NCI-H82 (cell line): ENCODE data around the gene LGALS16.
"Not testable (repeated sequence)": the region's sequence is repeated elsewhere in the genome, so short reads cannot be mapped to it uniquely, and the experiment has no call there.

ENCODE experiments used
- DNase-seq: peaks from one replicate; lab custom pipeline; 2025; lab: John Stamatoyannopoulos, UW

LGALS16 gene

DNA sequence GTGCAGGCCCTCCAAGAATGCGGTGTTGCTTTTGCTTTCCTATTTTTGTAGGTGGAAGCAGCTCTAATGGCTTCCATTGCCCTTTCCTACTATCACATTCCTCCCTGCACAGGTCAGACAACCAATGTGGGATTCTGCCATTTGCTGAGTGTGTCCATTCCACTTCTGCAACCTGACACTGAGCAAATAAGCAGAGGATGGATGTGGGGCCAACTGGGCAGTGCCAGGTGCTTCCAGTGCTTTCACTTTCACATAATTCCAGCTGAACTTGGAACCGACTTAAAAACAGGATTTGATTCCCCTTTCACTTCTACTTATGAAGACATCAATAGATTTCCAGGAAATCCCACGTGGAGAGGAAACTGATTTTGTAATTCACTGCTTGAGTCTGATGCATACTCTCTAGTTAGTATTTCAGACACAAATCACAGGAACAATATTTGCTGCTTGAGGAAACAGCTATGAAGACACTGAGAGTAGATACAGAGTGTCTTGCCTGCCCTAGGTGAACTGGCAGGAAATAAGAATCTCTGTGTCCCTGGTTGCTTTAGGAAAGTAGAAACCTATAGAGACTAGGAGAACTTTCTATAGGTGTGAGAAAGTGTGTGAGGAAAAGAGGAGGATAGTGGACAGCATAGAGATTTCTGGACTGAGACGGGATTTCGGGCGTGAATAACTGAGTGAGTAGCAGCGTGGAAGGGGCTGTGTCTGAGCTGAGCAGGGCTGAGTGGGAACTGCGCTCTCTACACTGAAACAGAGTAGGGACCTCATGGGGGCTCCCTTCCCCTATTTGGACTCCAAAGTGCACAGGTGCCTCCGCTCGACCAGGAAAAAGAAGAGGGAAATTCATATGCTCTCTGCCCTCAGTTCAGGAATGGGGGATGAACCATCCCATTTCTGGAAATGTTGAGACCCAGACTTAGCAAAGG is 22.5 kb downstream of the LGALS16 start:
- DNase-seq: no peak

GRCh38 chr19:39679056-39679790 is 23.5 kb downstream of the LGALS16 start:
- no peak for DNase-seq

- no peak for DNase-seq
These were observed 24.1 kb downstream of the LGALS16 start for GRCh38 chr19:39679791-39680168.

DNA sequence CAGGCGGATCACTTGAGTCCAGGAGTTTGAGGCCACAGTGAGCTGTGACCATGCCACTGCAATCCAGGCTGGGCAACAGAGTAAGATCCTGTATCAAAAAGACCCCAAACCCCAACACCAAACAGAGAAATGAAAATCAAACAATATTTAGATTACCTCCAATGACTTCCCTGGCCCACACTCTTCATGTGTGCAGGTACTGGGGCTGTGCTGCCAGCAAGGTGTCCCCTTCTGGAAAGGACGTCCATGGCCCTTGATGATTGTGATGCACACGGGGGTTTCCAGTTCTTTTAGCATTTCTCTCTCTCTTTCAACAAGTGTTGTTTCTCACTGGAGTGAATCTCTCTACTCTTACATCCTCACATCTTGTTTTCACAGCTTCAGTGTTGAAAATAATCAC is 24.9 kb downstream of the LGALS16 start:
- no peak for DNase-seq

- DNase-seq: no peak
These were observed 25.7 kb downstream of the LGALS16 start for GRCh38 chr19:39681416-39681815.

DNA sequence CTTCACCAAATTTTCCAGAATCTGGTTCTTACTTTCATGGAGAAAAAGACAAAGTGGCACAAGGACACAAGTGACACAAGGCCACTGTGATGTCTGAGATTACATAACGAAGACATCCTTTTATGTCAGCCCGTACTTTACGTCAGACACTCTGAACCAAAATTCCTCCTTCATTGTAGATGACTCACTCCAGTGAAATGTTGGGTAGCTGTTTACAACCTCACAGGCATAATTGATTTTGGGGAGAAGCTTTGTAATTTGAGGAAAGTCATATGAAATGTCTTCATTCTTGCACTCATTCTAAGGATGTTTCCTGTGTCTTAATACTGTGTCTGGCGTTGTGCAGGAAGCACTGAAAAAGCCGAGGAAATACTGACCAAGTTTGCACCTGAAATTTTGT is 28.6 kb downstream of the LGALS16 start:
- DNase-seq: no peak

- DNase-seq: no peak
These were observed 31.0 kb downstream of the LGALS16 start for GRCh38 chr19:39686739-39687138.

GRCh38 chr19:39688637-39689036 is 32.9 kb downstream of the LGALS16 start:
- DNase-seq: not testable (repeated sequence)

GRCh38 chr19:39692166-39692565 is 36.5 kb downstream of the LGALS16 start:
- DNase-seq: no peak

DNA sequence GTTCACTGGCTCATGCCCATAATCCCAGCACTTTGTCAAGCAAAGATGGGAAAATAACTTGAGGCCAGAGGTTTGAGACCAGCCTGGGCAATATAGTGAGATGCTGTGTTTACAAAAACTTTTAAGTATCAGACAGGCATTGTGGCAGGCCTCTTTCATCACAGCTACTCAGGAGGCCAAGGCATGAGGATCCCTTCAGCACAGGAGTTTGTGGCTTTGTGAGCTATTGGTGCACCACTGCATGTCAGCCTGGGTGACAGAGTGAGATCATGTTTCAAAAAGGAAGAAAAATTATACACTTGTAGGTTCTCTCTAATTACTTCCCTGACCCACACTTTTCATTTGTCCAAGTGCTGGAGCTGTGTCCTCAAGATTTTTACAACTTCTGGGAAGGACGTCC is 37.1 kb downstream of the LGALS16 start:
- DNase-seq: no peak

DNA sequence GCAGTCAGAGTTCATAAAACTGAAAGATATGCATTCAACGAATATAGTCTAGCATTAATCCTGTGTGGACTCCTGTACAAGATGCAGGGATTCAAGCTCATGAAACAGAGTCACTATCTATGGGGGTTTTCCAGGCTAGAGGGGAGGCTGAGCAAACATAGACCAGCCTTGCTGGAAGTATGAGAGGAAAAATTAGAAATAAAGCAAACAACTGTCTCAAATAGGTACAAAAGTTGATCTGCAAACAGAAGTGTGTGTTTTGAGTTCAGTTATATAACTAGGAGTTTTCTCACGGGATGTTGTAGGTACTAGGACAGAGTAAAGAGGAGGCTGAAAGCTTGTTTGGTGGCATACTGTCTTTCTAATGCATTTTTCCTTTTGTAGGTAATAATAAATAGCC is 40.0 kb downstream of the LGALS16 start:
- DNase-seq: no peak

GRCh38 chr19:39696387-39696786 is 40.7 kb downstream of the LGALS16 start:
- DNase-seq: no peak

DNA sequence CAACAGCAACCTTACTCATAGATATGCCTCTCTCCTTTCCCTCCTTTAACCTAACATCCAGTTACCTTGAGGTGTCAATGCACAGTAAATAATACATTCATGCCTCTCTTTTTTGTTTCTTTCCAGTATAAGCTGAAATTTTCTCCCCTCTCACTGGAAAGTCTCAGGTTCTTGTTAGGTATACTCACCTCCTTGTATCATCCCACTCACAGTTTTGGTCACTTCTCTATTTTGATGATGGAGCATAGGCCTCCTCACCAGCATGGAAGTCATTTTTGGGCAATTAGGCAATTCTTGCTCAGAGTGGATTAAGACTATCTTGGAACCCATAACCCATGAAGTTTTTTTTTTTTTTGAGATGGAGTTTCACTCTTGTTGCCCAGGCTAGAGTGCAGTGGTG is 42.8 kb downstream of the LGALS16 start:
- no peak for DNase-seq

- no peak for DNase-seq
These were observed 45.6 kb downstream of the LGALS16 start for GRCh38 chr19:39701291-39701690.

- DNase-seq: peak; percentile 15
These were observed 48.7 kb downstream of the LGALS16 start, which contains the start of gene LGALS14 for GRCh38 chr19:39704181-39705044. LGALS14 (plus strand) TSS chr19:39704481; CDS start chr19:39704529, 48 bp downstream.

DNA sequence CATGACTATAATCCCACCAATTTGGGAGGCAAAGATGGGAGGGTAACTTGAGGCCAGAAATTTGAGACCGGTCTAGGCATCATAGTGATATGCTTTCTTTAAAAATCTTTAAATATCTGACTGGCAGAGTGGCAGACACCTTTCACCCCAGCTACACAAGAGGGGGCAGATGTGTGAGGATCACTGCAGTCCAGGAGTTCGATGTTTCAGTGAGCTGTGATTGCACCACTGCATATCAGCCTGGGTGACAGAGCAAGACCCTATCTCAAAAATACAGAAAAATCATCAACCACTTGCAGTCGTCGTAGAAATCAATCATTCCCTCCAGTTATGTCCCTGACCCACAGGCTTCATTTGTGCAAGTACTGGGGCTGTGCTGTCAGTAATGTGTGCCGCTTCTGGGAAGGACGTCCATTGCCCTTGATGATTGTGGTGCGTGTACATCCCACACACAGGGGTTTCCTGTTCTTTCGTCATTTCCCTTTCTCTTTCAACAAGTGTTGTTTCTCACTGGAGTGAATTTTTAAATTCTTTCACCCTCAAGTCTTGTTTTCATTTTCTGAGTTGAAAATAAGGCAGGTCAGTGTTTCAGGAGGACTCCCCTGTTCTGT is 50.0 kb downstream of the LGALS16 start:
- DNase-seq: no peak

DNA sequence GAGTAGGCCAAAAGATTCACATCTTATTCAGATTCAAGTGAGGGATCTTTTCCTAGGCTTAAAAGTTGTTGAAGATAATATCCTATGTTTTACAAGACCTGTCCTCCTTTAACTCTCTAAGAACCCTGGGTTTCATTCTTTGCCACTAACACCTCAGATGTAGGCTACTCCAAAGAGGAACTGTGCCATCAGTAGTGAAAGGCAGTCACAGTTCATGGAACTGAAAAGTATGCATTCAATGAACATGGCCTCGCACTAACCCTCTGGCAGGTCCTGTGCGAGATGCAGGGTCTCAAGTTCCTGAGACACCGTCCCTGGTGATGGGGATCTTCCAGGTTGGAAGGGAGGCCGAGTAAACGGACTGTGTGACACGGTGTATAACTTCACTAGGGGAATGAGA is 52.9 kb downstream of the LGALS16 start:
- no peak for DNase-seq

DNA sequence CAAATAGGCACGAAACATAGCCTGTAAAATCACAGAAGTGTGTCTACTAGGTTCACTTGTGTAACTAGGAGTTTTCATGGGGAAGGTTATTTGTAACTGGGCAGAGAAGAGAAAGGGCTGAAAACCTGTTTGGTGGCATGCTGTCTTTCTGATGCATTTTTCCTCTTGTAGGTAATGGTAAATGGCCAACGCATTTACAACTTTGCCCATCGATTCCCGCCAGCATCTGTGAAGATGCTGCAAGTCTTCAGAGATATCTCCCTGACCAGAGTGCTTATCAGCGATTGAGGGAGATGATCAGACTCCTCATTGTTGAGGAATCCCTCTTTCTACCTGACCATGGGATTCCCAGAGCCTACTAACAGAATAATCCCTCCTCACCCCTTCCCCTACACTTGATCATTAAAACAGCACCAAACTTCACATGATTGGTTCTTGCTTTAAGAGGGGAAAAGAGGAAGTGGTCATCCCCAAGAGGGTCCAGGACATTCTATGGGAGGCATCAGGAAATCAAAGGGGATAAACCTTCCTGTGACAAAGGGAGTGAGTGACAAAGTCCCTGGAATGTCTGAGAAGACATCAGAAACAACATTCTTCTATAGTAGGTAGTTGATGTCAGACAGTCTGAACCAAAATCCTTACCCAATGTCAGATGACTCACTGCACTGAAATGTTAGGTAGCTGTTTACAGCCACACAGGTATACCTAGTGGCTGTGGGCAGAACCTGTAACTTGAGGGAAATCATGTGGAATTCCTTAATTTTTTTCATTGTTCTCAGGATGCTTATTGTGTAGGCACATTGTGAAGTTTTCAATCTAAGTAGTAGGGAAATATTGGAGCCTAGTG is 53.5 kb downstream of the LGALS16 start:
- no peak for DNase-seq
